GM13976 (cell line): ENCODE data around the gene ZNF544.

Experiments used
- DNase-seq: peaks from one replicate; pipeline ENCODE4 v3.0.0; 2012; ENCODE audit warnings: low spot score
- in situ Hi-C: fragments of 300-500 bp; cut with MboI; formaldehyde crosslinking; loops from one replicate; pipeline ENCODE4 v1.12.0; 2022; ENCODE audit warnings: low sequenced_read_pairs, mixed read lengths, inconsistent platforms; ENCODE audit not compliant: unreplicated experiment
- TF ChIP-seq, protein P1 (sequence below): IDR thresholded peaks from 2 replicates; pipeline ENCODE4 v1.5.1; 2012; ENCODE audit warnings: borderline replicate concordance, mild to moderate bottlenecking; ENCODE audit not compliant: insufficient read depth; ENCODE audit errors: extremely low read depth, missing control alignments, control extremely low read depth

The ZNF544 gene

DNA sequence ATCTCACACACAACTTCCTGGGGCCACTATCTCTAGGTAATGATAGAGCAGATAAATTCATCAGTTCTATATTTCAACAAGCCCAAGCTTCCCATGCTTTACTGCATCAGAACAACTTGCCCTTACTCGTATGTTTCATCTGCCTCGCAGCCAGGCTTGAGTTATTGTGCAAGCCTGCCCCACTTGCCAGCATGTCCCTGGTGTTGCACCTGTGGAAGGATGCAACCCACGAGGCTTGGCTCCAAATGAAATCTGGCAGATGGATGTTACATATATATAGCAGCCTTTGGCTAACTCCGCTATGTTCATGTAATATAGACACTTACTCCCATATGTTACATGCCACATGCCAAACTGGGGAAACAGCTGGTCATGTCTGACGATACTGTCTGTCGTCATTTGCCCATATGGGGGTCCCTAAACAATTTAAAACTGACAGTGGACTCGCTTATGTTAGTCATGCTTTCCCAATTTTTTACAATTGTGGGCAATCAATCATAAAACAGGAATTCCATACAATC lies 82.7 kb downstream of the ZNF544 start:
- TF ChIP-seq, protein P1, sequence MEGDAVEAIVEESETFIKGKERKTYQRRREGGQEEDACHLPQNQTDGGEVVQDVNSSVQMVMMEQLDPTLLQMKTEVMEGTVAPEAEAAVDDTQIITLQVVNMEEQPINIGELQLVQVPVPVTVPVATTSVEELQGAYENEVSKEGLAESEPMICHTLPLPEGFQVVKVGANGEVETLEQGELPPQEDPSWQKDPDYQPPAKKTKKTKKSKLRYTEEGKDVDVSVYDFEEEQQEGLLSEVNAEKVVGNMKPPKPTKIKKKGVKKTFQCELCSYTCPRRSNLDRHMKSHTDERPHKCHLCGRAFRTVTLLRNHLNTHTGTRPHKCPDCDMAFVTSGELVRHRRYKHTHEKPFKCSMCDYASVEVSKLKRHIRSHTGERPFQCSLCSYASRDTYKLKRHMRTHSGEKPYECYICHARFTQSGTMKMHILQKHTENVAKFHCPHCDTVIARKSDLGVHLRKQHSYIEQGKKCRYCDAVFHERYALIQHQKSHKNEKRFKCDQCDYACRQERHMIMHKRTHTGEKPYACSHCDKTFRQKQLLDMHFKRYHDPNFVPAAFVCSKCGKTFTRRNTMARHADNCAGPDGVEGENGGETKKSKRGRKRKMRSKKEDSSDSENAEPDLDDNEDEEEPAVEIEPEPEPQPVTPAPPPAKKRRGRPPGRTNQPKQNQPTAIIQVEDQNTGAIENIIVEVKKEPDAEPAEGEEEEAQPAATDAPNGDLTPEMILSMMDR: no peak
- in situ Hi-C loops: no loop called here
- DNase-seq: no peak
